HG03342 (cell line): ENCODE measurements around the gene CCDC169.

Source experiments
- ATAC-seq: cut with Tn5 transposase; IDR thresholded peaks from one replicate; pipeline ENCODE4 v1.9.1; 2021; ENCODE audit warnings: mild to moderate bottlenecking, moderate library complexity; ENCODE audit not compliant: unreplicated experiment

CCDC169 gene

DNA sequence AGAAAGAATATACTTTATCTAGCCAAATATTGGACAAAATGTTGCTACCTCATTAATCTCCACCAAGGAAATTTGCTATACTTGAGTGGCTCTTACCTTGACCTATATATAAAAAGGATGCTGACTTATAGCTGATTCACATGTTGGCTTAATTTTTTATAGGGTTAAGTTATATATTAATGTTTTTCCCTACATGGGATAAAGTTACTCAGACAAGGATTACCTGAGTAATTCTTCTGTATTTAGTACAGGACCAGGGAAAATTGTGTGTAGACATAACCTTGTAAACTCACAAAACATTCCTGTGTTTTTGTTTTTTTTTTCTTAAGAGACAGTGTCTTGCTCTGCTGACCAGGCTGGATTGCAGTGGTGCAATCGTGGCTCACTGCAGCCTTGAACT is 52.6 kb downstream of the CCDC169 start:
- no peak for ATAC-seq

GRCh38 chr13:36244073-36244472 is 53.5 kb downstream of the CCDC169 start:
- ATAC-seq = no peak

- ATAC-seq = no peak
These were observed 54.9 kb downstream of the CCDC169 start for GRCh38 chr13:36242761-36243160.

DNA sequence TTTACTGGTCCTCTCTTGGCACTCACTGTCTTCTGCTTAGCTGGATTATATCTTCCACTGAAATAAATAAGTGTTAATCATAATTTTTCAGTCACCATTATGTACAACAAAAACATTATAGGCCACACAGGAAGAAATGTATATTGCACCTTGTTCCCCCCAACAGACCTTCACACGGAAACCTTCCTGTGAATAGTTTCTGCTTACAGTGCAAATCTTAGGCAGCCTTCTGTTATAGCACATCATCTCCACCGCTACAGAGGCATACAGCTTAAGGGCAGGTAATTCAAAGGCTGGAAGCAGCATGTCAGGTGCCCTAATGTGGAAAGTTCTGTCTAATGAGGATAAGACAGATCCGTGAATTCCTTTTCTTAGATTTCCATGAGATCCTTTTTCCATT is 66.4 kb downstream of the CCDC169 start:
- no peak for ATAC-seq

DNA sequence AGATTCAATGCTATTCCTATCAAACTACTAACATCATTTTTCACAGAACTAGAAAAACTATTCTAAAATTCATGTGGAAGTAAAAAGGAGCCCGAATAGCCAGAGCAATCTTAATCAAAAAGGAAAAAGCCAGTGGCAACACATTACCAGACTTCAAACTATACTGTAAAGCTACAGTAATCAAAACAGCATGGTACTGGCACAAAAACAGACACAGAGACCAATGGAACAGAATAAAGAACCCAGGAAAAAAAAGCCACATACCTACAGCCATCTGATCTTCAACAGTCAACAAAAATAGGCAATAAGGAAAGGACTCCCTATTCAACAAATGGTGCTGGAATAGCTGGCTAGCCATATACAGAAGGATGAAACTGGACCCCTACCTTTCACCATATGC is 72.9 kb downstream of the CCDC169 start:
- no peak for ATAC-seq

DNA sequence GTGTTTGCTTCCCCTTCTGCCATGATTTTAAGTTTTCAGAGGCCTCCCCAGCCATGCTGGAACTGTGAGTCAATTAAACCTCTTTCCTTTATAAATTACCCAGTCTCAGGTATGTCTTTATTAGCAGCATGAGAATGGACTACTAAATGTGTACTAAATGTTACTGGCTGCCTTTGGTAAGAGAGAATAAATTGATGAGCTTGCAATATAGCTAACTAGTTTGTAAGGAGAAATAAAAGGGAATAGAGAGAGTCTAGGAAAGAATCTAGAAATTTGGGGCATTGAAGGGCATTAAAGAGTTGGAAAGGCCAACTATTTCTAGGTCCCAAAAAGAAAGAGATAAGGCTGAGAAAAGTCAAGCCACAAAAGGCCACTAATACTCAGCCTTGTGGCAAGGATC is 77.7 kb downstream of the CCDC169 start:
- no peak for ATAC-seq

DNA sequence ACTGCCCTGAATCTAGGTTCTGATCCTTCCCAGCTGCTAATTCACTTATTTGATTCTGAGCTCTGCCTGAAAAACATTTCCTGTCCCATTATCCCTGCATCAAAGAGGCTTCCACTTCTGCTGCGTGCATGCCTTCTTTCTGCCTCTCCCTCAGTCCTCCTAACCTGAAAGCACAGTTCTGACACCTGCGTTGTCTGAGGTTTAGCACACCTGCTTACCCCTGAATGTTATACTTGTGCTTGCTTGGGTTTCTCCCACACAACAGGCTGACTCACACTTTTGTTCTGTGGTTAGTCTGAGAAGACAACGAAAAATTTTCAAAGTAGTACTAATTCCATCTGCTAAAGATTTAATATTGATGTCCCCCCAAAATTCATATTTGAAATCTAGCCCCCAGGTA is 80.2 kb downstream of the CCDC169 start:
- no peak for ATAC-seq

DNA sequence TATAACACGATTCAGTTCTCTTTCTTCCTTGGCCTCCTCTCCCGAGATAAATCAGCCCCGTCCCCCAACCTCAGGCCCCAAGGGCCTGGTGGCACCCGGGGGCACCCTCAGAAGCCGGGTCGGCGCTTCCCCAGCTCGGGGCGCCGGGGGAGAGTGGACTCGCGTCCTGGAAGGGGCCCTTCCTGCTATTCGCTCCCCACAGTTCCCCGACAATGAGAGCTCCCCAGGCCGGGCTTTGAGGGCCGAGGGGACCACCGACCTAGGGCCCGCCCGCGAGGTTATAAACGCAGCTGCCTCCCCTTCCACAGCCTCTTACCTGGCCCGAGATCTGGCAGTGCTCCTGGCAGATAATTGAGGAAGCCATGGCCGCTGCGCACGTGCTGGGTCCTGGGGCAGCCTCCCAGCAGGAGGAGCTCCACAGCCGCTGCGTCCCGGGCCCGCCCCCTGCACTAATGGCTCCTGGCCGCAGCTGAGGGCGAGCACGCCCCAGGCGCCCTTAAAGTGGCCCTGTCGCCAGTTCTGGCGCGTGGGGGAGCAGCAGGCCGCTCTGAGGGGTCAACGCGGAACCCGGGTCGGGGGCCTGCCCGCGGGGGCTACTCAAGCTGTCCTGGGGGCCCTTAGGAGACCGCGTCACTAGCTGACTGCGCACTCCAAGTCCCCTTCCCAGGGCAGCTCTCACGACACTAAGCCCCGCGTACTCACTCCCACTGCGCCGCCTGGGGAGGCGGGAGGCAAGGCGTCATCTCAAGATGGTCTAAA is 83.3 kb downstream of the CCDC169 start, which contains the start of gene SOHLH2:
SOHLH2 (minus strand) TSS at position 394 of the 759 bp plus-strand sequence; CDS start at position 364, 30 bp downstream.
- no peak for ATAC-seq

- ATAC-seq = no peak
These were observed 84.8 kb downstream of the CCDC169 start for GRCh38 chr13:36212789-36213188.

DNA sequence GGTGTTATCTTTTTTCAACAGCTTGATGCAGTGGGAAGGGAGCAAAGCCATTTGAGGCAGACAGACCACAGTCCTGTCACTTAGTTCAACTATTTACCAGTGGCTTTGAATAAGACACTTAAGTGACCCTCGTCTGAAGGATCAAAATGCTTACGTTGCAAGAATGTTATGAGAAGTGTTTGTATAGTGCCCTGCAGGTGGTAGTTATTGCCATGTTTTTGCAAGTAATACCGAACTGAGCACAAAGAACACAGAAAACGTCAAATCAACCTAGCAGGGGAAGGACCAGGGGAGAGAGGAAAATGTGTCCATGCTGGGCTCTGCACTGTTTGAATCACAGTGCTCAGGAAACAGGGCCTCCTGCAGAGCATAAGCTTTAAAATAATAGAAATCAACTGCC is 86.0 kb downstream of the CCDC169 start:
- ATAC-seq = no peak

DNA sequence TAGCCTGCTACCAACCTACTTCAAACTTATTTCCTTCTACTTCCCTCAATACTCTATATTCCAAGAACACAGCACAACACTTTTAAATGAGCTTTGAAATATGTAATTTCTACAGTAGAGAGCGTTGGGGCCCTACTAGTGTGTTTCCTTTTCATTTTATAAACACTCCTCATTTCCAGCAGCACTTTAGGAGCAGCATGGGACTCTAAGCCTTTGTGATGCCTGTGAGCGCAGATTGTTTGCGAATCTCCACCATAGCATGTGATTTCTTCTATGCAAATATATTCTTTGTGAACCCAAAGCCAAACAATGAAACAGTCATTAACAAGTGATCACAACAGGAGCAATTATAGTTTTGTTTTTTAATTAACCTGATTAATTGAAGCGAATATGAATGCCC is 86.9 kb downstream of the CCDC169 start:
- ATAC-seq = no peak

- no peak for ATAC-seq
These were observed 89.9 kb downstream of the CCDC169 start for GRCh38 chr13:36207672-36208071.

GRCh38 chr13:36193151-36193855 is 104.3 kb downstream of the CCDC169 start:
- no peak for ATAC-seq

DNA sequence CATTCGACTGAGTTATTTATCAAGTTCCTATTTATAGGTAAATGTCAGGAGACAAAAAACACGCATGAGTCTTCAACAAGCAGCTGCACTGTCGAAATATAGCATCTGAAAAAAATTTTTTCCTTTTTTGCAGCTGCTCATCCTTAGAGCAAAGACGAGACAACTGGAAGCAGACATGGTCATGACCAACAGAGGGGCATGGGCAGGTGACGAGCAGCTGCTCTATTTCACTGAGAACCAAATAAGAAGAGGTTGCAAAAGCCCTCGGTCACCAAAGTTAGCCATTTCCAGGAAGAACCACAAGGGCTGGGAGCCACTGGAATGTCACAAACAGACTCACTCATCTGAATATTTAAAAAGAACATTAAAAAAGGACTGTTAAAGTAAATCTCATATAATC is 105.4 kb downstream of the CCDC169 start:
- ATAC-seq = no peak

DNA sequence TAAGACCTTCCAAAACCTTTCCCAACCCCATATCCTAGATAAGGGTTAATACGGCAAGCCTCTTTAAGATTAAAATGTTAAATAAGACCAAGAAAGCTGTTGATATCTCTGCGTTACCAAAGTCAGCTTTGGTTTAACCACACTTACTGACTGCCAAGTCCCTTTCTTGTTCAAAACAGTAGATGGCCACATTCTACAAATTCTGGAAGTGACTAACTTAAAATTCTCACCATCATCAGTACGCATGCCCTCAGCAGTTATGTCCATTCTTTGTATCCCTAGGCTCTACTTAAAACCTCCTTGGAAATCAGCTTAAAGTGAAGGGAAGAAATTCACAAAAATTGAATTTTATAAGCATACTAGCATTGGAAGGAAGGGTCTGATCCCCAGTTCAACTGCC is 106.8 kb downstream of the CCDC169 start:
- ATAC-seq = no peak

GRCh38 chr13:36188441-36188840 is 109.2 kb downstream of the CCDC169 start:
- no peak for ATAC-seq

- ATAC-seq = no peak
These were observed 113.7 kb downstream of the CCDC169 start for GRCh38 chr13:36183901-36184300.
